HG02798 (cell line): ENCODE data around the gene PTCD2.
"Not testable (repeated sequence)": the region's sequence is repeated elsewhere in the genome, so short reads cannot be mapped to it uniquely, and the experiment has no call there.

Experiments used
- ATAC-seq: cut with Tn5 transposase; IDR thresholded peaks from one replicate; pipeline ENCODE4 v1.9.1; 2021; ENCODE audit warnings: mild to moderate bottlenecking; ENCODE audit not compliant: unreplicated experiment, poor library complexity

PTCD2 gene

GRCh38 chr5:72295539-72295938 is 24.6 kb upstream of the PTCD2 start:
- ATAC-seq: no peak

GRCh38 chr5:72296256-72296655 is 23.9 kb upstream of the PTCD2 start:
- ATAC-seq: no peak

DNA sequence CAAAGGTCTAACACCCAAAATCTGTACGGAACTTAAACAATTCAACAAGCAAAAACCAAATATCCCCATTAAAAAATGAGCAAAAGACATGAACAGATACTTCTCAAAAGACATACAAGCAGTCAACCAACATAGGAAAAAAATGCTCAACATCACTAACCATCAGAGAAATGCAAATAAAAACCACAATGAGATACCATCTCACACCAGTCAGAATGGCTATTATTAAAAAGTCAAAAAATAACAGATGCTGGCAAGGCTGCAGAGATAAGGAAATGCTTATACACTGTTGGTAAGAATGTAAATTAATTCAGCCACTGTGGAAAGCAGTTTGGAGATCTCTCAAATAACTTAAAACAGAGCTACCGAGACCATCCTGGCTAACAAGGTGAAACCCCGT is 22.0 kb upstream of the PTCD2 start:
- ATAC-seq: peak; percentile 47

DNA sequence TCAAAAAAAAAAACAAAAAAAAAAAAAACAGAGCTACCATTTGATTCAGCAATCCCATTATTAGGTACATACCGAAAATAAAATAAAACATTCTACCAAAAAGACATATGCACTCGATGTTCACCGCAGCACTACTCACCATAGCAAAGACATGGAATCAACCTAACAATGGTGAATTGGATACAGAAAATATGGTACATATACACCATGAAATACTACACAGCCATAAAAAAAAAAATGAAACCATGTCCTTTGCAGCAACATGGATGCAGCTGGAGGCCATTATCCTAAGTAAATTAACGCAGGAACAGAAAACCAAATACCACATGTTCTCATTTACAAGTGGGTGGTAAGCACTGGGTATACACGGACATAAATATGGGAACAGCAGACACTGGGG is 21.5 kb upstream of the PTCD2 start:
- no peak for ATAC-seq

DNA sequence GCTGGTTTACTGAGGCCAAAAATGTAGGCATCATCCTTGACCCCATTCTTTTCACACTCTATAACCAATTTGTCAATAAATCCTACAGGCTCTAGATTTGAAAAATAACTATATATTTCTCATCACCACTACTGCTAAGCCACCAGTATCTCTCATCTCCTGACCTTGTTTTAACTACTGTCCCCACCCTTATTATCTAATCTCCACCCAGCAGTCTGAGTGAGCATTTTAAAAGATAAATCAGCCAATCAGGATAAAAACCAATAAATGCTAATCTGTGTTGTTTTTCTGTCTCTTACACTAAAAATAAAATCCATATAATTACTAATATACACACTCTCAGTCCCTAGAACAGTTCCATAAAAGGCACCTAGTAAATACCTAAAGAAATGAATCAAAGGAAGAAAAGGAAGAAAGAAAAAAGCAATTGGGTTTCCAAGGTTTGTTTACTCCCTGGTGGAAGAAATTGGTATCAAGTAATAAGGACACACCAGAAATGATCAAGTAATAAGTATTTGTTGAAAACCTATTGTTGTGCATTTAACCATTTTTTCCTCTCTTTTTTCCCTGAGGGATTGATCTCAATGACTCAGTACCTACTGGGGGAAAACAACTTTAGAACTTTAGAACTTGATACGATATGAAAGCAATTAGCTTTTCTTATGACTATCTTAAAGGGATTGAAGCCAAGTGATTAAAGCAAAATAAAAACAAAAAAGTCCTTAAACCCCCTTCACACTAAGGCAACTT is 19.4 kb upstream of the PTCD2 start:
- ATAC-seq: no peak

DNA sequence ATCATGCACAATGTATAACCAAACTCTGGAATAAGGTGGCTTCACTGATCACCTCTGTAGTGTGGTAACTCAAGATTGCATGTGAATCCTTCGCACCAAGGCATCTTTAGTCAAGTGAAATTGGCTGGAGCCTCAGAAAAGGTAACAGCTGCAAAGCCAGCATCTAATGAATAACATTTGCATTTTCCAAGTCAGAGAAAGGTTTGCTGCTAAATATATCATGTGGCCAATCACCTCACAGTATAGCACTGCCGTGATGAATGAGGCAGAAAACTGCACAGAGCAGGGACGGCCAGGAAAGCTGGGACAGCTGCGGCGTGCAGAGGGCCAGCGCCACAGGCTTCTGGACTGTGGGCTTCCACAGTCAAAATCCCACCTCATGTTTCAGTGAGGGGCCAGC is 18.6 kb upstream of the PTCD2 start:
- ATAC-seq: peak; percentile 64

DNA sequence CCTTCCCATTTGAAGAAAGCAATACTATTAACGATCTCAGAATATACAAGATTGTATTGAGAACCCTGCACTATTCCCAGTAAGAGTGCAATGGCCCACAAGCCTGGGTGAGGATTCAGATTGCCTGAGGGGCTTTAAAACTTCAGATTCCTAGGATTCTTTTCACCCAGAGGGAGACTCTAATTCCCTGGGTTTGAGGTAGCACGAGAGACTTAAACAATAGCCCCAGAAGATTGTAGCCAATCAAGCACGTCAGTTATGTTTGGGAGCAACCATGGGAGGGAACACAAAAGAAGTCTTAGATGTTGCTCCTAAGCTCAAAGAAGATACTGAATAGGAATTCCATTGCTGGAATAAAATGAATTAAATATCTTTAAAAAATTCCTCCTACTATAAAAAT is 18.0 kb upstream of the PTCD2 start:
- no peak for ATAC-seq

- ATAC-seq: peak; percentile 20
Measured at GRCh38 chr5:72305194-72306142, 14.7 kb upstream of the PTCD2 start.

DNA sequence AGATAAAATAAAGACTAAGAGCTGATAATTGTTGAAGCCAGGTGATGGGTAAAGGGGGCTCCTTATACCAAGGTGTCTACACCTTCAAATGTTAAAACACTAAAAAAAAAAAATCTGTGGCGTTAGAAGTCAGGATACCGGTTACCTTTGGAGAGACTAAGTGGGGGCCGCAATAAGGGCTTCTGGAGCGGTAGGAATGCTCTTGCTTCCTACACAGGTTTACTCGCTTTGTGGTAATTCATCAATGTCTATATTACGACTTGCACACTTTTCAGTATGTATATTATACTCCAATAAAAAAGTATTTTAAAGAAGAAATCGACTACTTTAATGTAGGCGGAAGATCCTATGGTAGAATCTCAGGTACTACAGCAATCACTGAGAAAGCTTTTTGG is 12.6 kb upstream of the PTCD2 start:
- no peak for ATAC-seq

DNA sequence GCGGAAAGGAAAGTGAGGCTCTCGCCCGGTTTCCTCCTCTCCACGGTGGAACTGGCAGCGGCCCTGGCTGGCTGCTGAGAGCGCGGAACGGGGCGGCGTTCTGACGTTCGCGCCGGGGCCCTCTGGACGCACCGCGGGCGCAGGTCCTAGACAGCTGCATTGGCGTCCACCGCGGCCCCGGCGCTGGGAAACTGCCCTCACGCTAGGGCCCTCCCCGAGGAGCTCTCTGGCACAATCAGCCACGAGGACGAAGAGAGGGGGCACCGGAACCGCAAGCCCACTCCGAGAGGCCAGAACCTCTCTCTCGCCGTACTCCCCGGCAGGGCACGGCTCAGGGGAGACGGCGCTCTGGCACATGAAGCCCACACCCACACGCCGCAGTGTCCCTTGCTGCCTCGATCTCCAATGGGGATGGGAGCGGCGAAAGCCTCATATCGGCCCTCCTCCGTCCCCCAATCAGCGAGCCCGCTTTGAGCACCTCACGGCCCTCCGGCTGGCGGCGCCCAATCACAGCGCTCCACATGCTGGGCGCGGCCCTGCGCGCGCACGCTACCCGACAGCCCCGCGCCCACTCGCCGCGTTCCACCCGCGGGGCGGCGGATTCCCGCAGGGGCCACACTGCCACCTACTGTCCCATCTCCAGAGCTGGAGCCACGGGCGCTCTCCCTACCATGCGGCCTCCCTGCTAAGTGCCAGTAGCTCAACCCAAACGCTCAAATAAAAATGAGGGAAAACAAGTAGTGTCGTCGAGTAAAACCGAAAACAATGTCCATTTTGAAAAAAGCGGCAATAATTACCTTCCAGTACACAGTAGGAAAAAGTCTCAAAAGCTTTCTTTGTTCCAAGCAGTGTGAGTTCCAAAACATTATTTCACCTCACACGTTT is 12.0 kb upstream of the PTCD2 start:
- ATAC-seq: peak; percentile 93

DNA sequence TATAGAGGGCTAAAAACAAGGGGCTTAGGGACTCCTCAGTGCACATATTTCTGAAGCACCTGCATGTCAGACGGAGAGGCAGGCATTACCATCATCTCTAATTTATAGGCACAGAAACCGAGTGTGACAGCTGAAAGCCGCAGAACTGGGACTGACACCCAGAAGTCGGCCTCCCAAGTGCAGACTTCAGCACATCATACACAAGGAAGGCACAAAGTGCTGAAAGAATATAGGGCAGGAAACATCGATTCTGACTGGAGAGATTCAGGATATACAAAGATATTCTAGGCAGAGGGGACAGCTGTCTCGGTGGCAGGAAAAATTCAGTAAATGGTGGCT is 11.4 kb upstream of the PTCD2 start:
- ATAC-seq: no peak

- ATAC-seq: no peak
Measured at GRCh38 chr5:72313141-72313540, 7.0 kb upstream of the PTCD2 start.

GRCh38 chr5:72314571-72315172 is 5.5 kb upstream of the PTCD2 start:
- ATAC-seq: no peak

DNA sequence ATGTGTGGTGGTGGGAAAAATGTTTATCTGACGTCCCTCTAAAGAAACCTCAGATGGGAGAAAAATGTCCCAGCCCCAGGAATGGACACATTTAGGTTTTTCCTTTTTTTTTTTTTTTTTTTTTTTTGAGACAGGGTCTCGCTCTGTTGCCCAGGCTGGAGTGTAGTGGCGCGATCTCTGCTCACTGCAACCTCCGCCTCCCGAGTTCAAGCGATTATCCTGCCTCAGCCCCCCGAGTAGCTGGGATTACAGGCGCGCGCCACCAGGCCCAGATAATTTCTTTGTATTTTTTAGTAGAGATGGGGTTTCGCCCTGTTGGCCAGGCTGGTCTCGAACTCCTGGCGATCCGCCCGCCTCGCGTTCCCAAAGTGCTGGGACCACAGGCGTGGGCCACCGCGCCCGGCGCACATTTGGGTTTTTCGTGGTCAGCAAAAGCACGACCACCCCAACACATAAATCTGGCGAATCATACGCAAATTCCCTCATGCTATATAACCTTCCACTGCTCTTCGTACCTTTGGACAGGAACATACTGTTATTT is 668 bp upstream of the PTCD2 start:
- not testable (repeated sequence) for ATAC-seq

- ATAC-seq: no peak
Measured at GRCh38 chr5:72324189-72324825, 4.1 kb downstream of the PTCD2 start.

GRCh38 chr5:72325566-72326305 is 5.6 kb downstream of the PTCD2 start:
- no peak for ATAC-seq

DNA sequence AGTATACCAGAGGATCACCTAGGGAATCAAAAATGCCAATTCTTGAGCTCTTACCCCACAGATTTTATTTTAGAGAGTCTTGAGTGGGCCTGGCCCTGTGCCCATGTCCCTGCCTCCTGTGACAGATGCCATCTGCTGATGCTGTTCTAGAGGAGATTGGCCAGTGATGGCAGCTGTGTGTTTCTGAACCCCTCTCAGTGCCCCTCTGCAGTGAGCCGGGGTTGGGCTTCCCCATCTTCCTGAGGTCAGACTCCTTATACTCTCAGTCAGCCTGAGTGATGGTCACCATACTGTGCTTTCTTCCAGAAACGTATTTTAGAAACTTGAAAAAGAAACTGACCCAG is 6.1 kb downstream of the PTCD2 start:
- ATAC-seq: no peak

DNA sequence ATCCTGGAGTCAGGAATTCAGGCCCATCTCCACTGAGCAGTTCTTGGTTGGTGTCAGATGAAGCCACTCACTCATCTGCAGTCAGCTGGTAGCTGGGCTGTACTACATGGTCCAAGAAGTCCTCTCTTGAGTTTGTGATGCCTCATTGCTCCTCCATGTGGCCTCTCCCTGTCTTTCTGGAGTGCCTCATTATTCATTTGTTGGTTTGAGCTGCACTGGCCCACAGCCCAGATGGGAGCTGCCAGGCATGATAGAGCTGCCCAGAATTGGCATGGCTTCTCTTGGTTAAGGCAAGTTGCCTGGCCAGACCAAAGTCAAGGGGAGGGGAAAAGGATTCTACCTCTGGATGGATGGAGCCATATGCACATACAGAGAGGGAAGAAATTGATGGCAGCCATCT is 8.0 kb downstream of the PTCD2 start:
- no peak for ATAC-seq

GRCh38 chr5:72330712-72331111 is 10.5 kb downstream of the PTCD2 start:
- no peak for ATAC-seq
